ENCODE results near the gene PPP2R5C.
A peak's percentile ranks its signal among the peaks of the same experiment; 100 is the strongest.
"Not testable (repeated sequence)": the region's sequence is repeated elsewhere in the genome, so short reads cannot be mapped to it uniquely, and the experiment has no call there.

Gene PPP2R5C

GRCh38 chr14:101963052-101963451, 201.5 kb downstream of the PPP2R5C start:
- peaks cover 10% of the 10 kb centered on the region for H3K27me3 Mint-ChIP-seq
- DNase-seq = no peak
- H3K36me3 Mint-ChIP-seq = peaks cover 7% of the 10 kb centered on the region
- H3K9me3 Mint-ChIP-seq = no peaks in the 10 kb centered on the region
- CTCF ChIA-PET = interaction anchor here (0.6 to 5.6 kb wide), 3 partner anchors 100 to 351 kb away, joined by 3 to 42 read pairs (median 4); no protein-coding TSS in a partner anchor
- H3K4me3 Mint-ChIP-seq = no peak overlapping the region
- H3K4me1 Mint-ChIP-seq = peaks cover 39% of the 10 kb centered on the region
- no peak overlapping the region for H3K27ac Mint-ChIP-seq

- peak overlapping the region; percentile 72 for H3K27ac Mint-ChIP-seq
These were observed 202.3 kb downstream of the PPP2R5C start for GRCh38 chr14:101963656-101964296.

GRCh38 chr14:101964297-101965180, 203.0 kb downstream of the PPP2R5C start, which contains the start of gene DYNC1H1:
DYNC1H1 (plus strand) TSS chr14:101964573; CDS start chr14:101964692, 119 bp downstream.
- Mint-ChIP-seq H3K36me3 (peaks cover 13% of the 10 kb centered on the region), H3K4me1 (peaks cover 46% of the 10 kb centered on the region), H3K9me3 (no peaks in the 10 kb centered on the region), H3K27me3 (peaks cover 10% of the 10 kb centered on the region), H3K4me3 (peak within 1 kb of the TSS; percentile 91), H3K27ac (peak within 1 kb of the TSS; percentile 93)
- CTCF ChIA-PET = interaction anchor here (0.6 to 5.6 kb wide), 6 partner anchors 132 to 361 kb away, joined by 3 to 42 read pairs (median 4); no protein-coding TSS in a partner anchor
- peak; percentile 90 for DNase-seq

More at GRCh38 chr14:101963656-101964296, 202.3 kb downstream of the PPP2R5C start:
- no peaks in the 10 kb centered on the region for H3K9me3 Mint-ChIP-seq
- H3K4me1 Mint-ChIP-seq = peaks cover 43% of the 10 kb centered on the region
- peaks cover 10% of the 10 kb centered on the region for H3K27me3 Mint-ChIP-seq
- peak overlapping the region; percentile 57 for H3K4me3 Mint-ChIP-seq
- CTCF ChIA-PET = interaction anchor here (0.6 to 5.6 kb wide), 6 partner anchors 99 to 362 kb away, joined by 3 to 42 read pairs (median 4); no protein-coding TSS in a partner anchor
- H3K36me3 Mint-ChIP-seq = peaks cover 8% of the 10 kb centered on the region
- no peak for DNase-seq

GRCh38 chr14:101965181-101965544, 203.7 kb downstream of the PPP2R5C start:
- CTCF ChIA-PET = interaction anchor here (1.4 to 2.3 kb wide), 3 partner anchors 194 to 353 kb away, joined by 4 to 5 read pairs (median 4); no protein-coding TSS in a partner anchor
- peak; percentile 80 for DNase-seq
- peaks cover 10% of the 10 kb centered on the region for H3K27me3 Mint-ChIP-seq
- H3K9me3 Mint-ChIP-seq = no peaks in the 10 kb centered on the region
- H3K27ac Mint-ChIP-seq = peak overlapping the region; percentile 92
- peak overlapping the region; percentile 91 for H3K4me3 Mint-ChIP-seq
- peaks cover 47% of the 10 kb centered on the region for H3K4me1 Mint-ChIP-seq
- H3K36me3 Mint-ChIP-seq = peaks cover 16% of the 10 kb centered on the region

- Mint-ChIP-seq H3K27me3 (peaks cover 9% of the 10 kb centered on the region), H3K36me3 (peaks cover 20% of the 10 kb centered on the region), H3K4me1 (peaks cover 44% of the 10 kb centered on the region), H3K27ac (peak overlapping the region; percentile 92), H3K9me3 (no peaks in the 10 kb centered on the region), H3K4me3 (peak overlapping the region; percentile 91)
- CTCF ChIA-PET = interaction anchor here (1.4 to 2.3 kb wide), 3 partner anchors 195 to 352 kb away, joined by 4 to 5 read pairs (median 4); no protein-coding TSS in a partner anchor
- no peak for DNase-seq
These were observed 204.5 kb downstream of the PPP2R5C start for GRCh38 chr14:101965770-101966722.

DNA sequence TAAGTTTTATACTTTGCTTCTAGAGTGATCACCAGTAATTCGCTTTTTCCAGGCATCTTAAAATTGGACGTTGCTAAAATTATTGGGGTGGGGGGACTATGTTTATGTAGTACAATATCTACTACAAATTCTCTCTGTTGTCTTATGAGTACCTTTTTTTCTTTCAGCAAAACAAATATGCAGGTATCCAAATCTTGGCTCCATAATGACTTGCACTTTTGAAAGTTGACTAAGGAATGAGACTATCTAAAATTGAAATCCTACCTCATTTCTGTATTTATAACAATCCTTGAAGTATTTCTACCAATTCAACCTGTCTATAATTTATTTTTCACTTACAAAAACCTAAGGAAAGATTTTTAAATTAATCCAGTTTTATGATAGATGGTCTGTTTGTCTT, 205.2 kb downstream of the PPP2R5C start:
- no peaks in the 10 kb centered on the region for H3K9me3 Mint-ChIP-seq
- DNase-seq = no peak
- peaks cover 5% of the 10 kb centered on the region for H3K27me3 Mint-ChIP-seq
- H3K27ac Mint-ChIP-seq = no peak overlapping the region
- H3K4me1 Mint-ChIP-seq = peaks cover 40% of the 10 kb centered on the region
- peaks cover 20% of the 10 kb centered on the region for H3K36me3 Mint-ChIP-seq
- CTCF ChIA-PET = interaction anchor here (1.0 to 1.3 kb wide), 2 partner anchors 130 to 260 kb away, joined by 3 read pairs; no protein-coding TSS in a partner anchor
- peak overlapping the region; percentile 54 for H3K4me3 Mint-ChIP-seq

GRCh38 chr14:101968186-101968585, 206.7 kb downstream of the PPP2R5C start:
- Mint-ChIP-seq H3K27me3 (no peaks in the 10 kb centered on the region), H3K4me3 (no peak overlapping the region), H3K4me1 (peaks cover 44% of the 10 kb centered on the region), H3K27ac (no peak overlapping the region), H3K36me3 (peaks cover 20% of the 10 kb centered on the region), H3K9me3 (no peaks in the 10 kb centered on the region)
- DNase-seq = no peak
- CTCF ChIA-PET = interaction anchor here (0.8 to 2.2 kb wide), 3 partner anchors 9 to 197 kb away, joined by 3 to 5 read pairs (median 3); no protein-coding TSS in a partner anchor

DNA sequence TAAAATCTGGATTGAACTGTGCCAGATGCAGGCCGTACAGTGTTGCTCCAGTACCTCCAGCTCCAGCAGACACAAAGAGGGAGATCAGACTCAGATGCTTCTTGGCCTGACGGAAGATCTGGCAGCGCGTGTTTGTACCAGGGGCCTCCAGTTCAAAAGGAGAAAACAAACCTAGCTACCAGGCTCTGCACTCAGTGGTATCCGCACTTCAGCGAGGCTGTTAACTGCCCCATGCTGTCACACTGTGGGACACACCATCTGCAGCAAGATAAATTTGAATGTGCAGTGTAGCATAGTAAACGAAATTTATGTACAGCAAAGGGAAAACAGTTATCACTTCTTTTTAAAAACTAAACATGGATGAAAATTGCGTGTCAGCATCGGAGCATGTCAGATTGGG, 208.0 kb downstream of the PPP2R5C start:
- Mint-ChIP-seq H3K27me3 (no peaks in the 10 kb centered on the region), H3K4me3 (no peak overlapping the region), H3K4me1 (peaks cover 39% of the 10 kb centered on the region), H3K27ac (no peak overlapping the region), H3K9me3 (no peaks in the 10 kb centered on the region), H3K36me3 (peaks cover 20% of the 10 kb centered on the region)
- no peak for DNase-seq
- CTCF ChIA-PET = interaction anchor here (2.2 kb wide), 1 partner anchor 10 kb away, joined by 5 read pairs; no protein-coding TSS in a partner anchor

DNA sequence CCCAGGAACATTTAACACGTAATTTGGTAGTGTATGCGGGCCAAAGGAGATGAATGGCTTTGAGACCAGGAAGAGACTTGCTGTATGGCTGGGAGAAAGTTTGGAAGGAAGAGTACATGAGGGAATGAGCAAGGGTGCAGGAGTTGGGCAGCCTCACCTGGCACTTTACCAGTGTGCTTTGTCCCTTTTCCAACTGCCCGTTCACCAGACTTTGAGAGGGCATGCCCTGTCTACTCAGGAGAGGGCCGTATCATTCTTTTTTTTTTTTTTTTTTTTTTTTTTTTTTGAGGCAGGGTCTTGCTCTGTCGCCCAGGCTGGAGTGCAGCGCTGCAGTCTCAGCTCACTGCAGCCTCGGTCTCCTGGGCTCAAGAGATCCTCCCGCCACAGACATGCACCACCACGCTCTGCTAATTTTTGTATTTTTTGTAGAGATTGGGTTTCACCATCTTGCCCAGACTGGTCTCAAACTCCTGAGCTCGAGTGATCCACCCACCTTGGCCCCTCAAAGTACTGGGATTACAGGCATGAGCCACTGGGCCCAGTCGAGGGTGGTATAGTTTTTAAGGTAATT, 209.4 kb downstream of the PPP2R5C start:
- CTCF ChIA-PET = no interaction called here
- H3K4me3 Mint-ChIP-seq = no peak overlapping the region
- H3K4me1 Mint-ChIP-seq = peaks cover 33% of the 10 kb centered on the region

GRCh38 chr14:101971458-101971857, 209.9 kb downstream of the PPP2R5C start:
- H3K27ac Mint-ChIP-seq, H3K4me3 Mint-ChIP-seq, H3K9me3 Mint-ChIP-seq, H3K27me3 Mint-ChIP-seq, DNase-seq, CTCF ChIA-PET: not testable (repeated sequence)
- peaks cover 21% of the 10 kb centered on the region for H3K36me3 Mint-ChIP-seq
- peaks cover 30% of the 10 kb centered on the region for H3K4me1 Mint-ChIP-seq

More for the DNA sequence above, 209.4 kb downstream of the PPP2R5C start:
- Mint-ChIP-seq H3K36me3 (peaks cover 20% of the 10 kb centered on the region), H3K27ac (no peak overlapping the region), H3K27me3 (no peaks in the 10 kb centered on the region), H3K9me3 (no peaks in the 10 kb centered on the region)
- no peak for DNase-seq

DNA sequence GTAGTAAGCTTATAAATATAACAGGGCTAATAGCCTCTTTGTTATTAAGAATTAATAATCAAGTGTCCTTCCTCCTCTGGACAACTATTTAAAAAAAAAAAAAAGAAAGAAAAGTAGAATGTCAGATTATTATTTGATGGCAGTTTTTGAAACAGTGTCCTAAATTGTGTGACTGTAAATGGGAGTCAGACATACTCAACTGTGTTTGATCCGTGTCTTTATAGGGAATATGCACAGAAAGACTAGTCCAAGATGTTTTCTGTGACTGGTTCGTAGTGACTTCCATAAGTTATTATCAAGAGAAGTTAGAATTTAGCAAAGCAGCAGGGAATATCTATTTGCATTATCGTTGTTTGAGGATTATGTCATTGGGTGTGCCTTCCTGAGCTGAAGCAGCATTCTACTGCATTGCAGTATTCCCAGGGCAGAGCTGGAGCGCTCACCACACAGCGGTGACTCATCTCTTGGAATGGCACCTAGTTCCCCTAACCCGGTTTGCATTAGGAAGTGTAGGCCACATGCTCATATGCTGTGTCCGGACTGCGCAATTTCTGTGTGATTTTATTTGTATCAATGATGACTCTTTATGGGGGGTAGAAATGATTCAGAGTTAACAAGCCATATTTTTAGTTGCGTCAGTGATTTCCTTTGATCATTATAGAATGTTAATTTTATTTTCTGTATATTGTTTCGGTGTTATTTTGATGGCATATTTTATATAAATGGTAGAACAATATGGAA, 210.8 kb downstream of the PPP2R5C start:
- no peak for DNase-seq
- CTCF ChIA-PET = interaction anchor here (0.6 to 1.2 kb wide), 2 partner anchors 124 to 207 kb away, joined by 3 to 5 read pairs; no protein-coding TSS in a partner anchor
- no peak overlapping the region for H3K27ac Mint-ChIP-seq

DNA sequence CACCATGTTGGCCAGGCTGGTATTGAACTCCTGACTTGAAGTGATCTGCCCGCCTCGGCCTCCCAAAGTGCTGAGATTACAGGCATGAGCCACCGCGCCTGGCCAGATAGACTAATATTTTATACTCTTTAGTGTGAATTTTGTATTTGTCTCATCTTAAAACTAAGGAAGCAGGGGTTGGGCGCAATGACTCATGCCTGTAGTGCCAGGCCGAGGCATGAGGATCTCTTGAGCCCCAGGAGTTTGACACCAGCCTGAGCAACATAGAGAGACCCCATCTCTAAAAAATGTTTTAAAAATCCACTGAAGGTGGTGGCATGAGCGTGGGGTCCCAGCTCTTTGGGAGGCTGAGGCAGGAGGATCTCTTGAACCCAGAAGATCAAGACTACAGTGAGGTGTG, 211.8 kb downstream of the PPP2R5C start:
- Mint-ChIP-seq H3K27ac (no peak overlapping the region), H3K9me3 (no peaks in the 10 kb centered on the region), H3K27me3 (no peaks in the 10 kb centered on the region), H3K36me3 (peaks cover 21% of the 10 kb centered on the region), H3K4me3 (no peak overlapping the region), H3K4me1 (peaks cover 13% of the 10 kb centered on the region)
- DNase-seq = no peak
- CTCF ChIA-PET = interaction anchor here (1.2 to 1.8 kb wide), 2 partner anchors 13 to 123 kb away, joined by 3 to 6 read pairs; no protein-coding TSS in a partner anchor

More for the DNA sequence above, 210.8 kb downstream of the PPP2R5C start:
- peaks cover 25% of the 10 kb centered on the region for H3K36me3 Mint-ChIP-seq
- no peaks in the 10 kb centered on the region for H3K27me3 Mint-ChIP-seq
- no peaks in the 10 kb centered on the region for H3K9me3 Mint-ChIP-seq
- H3K4me3 Mint-ChIP-seq = no peak overlapping the region
- H3K4me1 Mint-ChIP-seq = peaks cover 23% of the 10 kb centered on the region

Data from activated naive CD4-positive, alpha-beta T cell treated with anti-CD3 and anti-CD28 coated beads, Interleukin-2, amount 10 ng/mL, durations not matched to agents 7 days and 5 days (primary cell).